GM10847 (cell line): ENCODE data around the gene LMO4.

ENCODE experiments used
- POLR2A ChIP-seq: IDR thresholded peaks from 2 replicates; pipeline ENCODE4 v1.6.1; 2011; ENCODE audit not compliant: insufficient read length; ENCODE audit errors: extremely low read depth

LMO4 gene

DNA sequence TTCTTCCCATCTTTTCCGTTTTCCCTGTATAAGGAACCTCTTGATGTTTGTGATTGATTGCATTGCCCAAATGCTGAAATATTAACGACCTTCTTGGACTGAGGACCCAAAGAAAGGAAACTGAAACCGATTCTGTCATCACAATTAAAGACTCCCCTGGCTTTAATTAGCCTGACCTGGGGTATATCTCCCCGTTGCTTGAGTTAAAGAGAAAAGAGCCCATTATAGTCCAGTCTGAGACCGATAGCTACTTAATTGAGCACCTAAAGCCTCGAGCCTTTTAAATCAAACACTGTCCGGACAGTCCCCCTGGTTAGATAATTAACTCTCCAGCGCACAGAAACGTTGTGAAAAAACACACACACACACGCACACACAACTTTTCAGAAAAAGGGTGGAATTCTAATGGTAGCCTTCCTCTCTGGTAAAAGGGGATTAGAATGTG, 8.0 kb downstream of the LMO4 start:
- no peak for TF ChIP-seq POLR2A

DNA sequence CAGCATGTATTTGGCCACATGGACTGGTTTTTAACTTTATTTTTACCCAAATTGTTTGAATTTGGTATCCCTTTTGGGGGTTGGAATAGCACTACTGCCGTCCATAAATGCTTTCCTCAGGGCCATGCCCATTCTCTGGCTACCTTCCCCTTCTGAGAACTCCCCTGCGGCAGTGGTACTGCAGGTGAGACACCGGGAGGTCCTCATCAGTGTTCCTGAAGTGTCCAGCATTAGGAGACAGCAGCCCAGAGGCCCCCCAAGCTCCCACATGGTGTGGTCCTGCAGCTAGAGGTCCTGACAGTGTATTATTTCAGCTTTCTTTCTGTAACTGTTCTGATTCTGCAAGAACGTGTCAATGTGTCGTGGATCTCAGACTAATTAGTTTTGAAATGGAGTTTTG, 8.9 kb downstream of the LMO4 start:
- TF ChIP-seq POLR2A = no peak

GRCh38 chr1:87338566-87338965, 9.9 kb downstream of the LMO4 start:
- TF ChIP-seq POLR2A = no peak

- TF ChIP-seq POLR2A = no peak
Observed at GRCh38 chr1:87344231-87344630, 15.6 kb downstream of the LMO4 start.

- TF ChIP-seq POLR2A = no peak
Observed at GRCh38 chr1:87346130-87346814, 17.6 kb downstream of the LMO4 start.

GRCh38 chr1:87348341-87349019, 19.8 kb downstream of the LMO4 start:
- TF ChIP-seq POLR2A = no peak

- no peak for TF ChIP-seq POLR2A
Observed at GRCh38 chr1:87349036-87349435, 20.4 kb downstream of the LMO4 start.

GRCh38 chr1:87355894-87356293, 27.2 kb downstream of the LMO4 start:
- TF ChIP-seq POLR2A = no peak

DNA sequence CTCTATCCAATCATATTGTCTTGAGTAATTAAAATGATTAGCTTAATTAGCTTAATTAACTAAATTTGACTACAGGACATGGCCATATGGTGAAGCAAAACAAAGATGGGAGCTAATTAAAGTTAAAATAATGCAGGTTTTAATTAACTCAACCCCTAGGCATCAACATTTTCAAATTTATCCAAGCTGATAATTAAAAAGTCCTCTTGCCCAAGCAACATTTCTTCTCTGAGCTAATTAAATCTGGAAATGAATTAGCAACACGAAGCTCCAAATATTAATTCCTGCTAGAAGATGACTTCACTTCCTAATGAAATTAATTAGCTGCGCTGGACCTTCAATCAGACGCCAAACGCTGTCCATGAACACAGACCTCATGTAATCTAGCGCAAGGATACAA, 27.9 kb downstream of the LMO4 start:
- TF ChIP-seq POLR2A = no peak

DNA sequence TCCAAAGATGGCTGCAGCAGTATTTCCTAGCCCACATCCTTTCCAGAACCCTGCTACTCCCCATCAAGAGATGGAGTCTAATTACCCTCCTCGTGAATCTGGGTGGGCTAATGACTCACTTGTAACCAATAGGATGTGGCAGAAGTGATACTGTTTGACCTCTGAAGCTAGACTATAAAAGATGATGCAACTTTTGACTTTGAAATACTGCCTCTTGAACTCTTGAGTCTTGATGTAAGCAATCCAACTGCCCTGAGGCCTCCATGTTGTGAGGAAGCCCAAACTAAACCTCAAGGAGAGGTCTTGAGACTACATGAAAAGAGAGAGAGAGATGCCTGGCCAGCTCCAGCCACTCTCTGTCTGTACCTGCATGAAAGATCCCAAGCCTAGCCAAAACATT, 29.5 kb downstream of the LMO4 start:
- TF ChIP-seq POLR2A = no peak

- no peak for TF ChIP-seq POLR2A
Observed at GRCh38 chr1:87359586-87359985, 30.9 kb downstream of the LMO4 start.

DNA sequence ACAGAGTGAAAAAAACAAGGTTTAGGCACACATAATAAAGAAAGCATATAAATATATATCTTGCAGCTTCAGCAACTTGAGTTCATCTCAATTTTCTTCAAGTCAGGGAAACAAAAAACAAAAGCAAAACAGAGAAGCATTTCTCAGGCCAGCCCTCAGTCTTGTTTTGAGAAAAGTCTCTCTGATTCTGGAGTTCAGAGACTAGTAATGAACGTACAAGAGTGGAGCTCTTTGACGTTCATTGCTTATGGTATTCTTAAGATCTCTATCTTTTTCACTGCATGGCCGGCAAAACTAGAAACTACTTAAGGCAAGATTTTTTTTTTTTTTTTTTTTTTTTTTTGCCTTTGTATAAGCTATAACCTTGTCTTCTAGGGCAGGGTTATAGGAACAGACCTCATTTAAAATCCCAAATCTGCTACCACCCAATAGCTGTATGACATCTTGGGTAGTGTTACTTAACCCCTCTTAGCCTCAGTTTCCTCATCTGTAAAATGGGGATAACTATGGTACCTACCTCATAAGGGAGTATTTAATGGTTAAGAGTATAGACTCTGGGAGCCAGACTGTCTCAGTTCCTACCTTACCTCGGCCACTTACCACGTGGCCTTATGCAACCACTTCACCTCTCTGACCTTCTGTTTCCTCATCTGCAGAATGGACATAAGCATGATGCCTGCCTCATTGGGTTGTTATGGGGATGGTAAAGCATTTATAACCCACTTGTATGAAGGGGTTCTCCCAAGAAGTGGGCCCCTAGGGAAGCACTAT, 33.6 kb downstream of the LMO4 start:
- TF ChIP-seq POLR2A = no peak

DNA sequence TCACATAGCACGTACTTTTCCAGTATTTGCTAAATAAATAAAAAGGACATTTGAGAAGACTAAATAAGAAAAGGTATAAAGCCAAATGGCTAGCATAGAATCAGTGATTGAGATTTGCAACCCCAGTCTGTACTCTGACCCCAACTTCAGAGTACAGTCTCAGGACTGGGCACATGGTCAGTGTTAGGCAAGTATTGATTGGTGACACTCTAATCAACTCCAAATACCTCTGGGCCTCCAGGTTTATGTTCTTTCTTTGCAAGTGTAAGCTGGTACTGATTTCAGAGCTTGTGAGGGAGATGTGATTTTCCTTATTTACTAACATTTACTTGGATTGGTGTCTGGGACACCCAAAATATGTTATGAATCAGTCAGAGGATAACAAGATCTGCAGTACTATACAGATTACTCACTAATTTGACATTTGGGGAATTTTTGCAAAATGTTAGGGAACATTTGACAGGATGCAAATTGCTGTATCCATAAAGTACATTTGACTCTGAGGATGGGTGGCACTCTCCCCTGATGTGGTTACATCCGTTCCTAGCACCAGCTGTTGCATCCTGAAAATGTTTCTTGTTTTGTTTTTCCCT, 34.2 kb downstream of the LMO4 start:
- no peak for TF ChIP-seq POLR2A

DNA sequence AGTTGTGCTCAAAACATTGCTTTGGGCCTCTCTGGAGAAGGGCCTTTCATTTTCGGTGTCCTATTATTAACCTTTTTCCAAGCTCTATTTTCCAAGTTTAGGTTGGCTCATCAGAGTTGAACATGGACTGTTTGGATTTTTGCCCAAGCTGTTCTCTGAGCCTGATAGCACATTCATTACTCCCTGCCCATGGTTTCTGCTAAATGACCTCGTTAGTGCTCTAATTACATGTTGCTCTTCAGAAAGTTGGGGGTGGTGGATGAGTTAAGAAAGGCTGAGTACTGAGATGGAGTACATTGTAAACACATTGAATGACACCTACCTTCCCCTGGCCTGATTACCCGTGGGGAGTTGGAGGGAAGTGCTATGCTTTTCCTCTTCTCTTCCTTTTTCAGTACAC, 38.9 kb downstream of the LMO4 start:
- TF ChIP-seq POLR2A = no peak

GRCh38 chr1:87368907-87369306, 40.2 kb downstream of the LMO4 start:
- no peak for TF ChIP-seq POLR2A
